Measurements from ENCODE around the gene MTA3. TPM values are rescaled to one million over a fixed set of nuclear protein-coding genes. Genes with fewer than 3 reads are reported as not detected.
"Not testable (repeated sequence)": the region's sequence is repeated elsewhere in the genome, so short reads cannot be mapped to it uniquely, and the experiment has no call there.

The MTA3 gene
- total RNA-seq, 1 experiment from 2014 or later: 23.8 TPM

- no peak for DNase-seq (ENCODE audit: low spot score)
Measured at GRCh38 chr2:42613281-42614064, 45.0 kb downstream of the MTA3 start.

DNA sequence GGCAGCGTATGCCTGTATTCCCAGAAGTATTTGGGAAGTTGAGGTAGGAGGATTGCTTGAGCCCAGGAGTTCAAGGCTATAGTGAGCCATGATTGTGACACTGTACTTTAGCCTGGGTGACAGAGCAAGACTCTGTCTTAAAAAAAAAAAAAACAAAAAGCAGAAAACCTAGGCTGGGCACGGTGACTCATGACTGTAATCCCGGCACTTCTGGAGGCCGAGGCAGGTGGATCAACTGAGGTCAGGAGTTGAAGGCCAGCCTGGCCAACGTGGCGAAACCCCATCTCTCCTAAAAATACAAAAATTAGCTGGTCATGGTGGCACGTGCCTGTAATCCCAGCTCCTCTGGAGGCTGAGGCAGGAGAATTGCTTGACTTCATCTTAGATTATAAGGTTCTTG is 46.4 kb downstream of the MTA3 start:
- DNase-seq (ENCODE audit: low spot score): no peak

DNA sequence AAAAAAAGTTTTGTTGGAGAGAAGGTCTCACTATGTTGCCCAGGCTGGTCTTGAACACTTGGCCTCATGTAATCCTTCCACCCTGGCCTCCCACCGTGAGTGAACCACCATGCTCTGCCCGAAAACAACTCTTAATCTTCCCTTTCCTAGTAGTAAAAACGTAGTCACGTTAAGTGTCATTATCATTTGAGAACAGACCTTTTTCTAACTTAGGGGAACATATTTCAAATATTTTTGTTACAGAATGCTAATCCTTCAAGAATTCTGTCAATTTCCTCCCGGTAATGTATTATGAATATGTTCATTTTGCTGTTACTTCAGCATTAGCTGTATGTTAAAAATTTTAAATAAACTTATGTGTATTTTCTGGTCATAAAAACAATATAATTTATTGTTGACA is 49.7 kb downstream of the MTA3 start:
- no peak for DNase-seq (ENCODE audit: low spot score)

DNA sequence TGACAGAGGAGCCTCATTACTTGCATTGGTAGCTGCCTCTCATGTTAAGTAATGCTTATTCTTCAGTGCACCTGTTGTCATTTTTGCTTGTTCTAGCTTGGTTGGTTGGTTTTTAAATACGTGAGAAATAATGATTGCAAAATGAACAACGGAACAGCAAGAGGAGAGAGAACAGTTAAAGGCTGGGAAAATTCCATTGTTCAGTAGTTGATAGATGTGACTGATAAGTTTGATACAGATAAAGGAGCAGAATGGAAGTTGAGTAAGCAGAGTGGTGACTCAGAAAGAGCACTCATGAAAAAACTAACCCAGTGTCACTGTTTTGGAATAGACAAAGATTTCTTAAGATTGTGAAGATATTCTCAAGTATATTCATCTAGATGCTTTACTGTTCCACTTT is 50.5 kb downstream of the MTA3 start:
- DNase-seq (ENCODE audit: low spot score): no peak

DNA sequence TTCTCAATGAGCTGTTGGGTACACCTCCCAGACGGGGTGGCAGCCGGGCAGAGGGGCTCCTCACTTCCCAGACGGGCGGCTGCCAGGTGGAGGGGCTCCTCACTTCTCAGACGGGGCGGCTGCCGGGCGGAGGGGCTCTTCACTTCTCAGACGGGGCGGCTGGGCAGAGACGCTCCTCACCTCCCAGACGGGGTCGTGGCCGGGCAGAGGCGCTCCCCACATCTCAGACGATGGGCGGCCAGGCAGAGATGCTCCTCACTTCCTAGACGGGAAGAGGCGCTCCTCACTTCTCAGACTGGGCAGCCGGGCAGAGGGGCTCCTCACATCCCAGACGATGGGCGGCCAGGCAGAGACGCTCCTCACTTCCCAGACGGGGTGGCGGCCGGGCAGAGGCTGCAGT is 53.2 kb downstream of the MTA3 start:
- not testable (repeated sequence) for DNase-seq (ENCODE audit: low spot score)

DNA sequence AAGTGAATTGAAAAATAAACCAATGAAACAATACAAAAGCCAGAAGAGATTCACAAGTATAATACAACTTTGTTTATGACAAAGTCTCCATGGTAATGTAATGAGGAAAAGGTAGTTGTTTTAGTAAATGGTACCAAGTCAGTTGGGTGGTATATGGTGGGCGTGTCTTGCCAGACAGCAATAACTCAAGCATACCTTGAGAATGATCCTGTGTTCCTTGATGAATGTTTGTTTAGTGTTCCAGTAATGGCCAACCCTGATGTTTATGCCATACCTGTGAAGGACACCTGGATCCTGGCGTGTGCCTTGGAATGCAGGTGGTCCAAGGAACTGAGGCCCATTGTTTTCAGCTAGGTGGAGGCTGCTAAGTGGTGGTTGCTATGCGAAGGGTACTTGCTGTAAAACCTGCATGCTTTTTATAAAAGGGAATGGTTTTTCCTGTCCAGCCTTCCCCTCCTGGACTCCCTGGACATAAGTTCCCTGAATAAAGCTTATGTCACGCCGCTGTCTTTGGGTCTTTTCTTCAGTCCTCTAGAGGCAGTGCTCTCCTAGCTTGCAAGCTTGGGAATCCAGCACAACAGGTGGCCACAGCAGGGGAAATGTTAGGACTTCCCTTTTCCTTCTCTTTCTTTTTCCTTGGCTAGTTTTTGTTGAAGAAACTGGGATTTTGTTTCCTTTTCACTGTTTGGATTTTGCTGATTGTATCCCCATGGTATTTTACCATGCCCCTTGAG is 54.7 kb downstream of the MTA3 start:
- no peak for DNase-seq (ENCODE audit: low spot score)

DNA sequence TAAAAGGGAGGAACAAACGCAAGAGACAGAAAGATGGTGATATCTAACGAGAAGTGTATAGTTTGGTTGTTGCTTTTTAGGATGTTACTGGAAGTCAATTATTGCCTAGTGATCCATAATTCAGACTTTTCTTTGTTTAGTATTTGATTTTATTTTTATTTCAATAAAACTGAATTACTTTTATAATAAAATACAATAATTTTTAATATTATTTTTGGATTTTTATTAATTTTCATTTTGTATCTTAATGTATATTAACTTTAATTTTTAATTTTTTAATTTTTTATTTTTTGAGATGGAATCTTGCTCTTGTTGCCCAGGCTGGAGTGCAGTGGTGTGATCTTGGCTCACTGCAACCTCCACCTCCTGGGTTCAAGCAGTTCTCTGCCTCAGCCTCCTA is 55.6 kb downstream of the MTA3 start:
- no peak for DNase-seq (ENCODE audit: low spot score)

GRCh38 chr2:42628024-42628423 is 59.6 kb downstream of the MTA3 start:
- DNase-seq (ENCODE audit: low spot score): not testable (repeated sequence)

- DNase-seq (ENCODE audit: low spot score): no peak
Measured at GRCh38 chr2:42636934-42637333, 68.5 kb downstream of the MTA3 start.

GRCh38 chr2:42638080-42638784 is 69.8 kb downstream of the MTA3 start:
- no peak for DNase-seq (ENCODE audit: low spot score)

DNA sequence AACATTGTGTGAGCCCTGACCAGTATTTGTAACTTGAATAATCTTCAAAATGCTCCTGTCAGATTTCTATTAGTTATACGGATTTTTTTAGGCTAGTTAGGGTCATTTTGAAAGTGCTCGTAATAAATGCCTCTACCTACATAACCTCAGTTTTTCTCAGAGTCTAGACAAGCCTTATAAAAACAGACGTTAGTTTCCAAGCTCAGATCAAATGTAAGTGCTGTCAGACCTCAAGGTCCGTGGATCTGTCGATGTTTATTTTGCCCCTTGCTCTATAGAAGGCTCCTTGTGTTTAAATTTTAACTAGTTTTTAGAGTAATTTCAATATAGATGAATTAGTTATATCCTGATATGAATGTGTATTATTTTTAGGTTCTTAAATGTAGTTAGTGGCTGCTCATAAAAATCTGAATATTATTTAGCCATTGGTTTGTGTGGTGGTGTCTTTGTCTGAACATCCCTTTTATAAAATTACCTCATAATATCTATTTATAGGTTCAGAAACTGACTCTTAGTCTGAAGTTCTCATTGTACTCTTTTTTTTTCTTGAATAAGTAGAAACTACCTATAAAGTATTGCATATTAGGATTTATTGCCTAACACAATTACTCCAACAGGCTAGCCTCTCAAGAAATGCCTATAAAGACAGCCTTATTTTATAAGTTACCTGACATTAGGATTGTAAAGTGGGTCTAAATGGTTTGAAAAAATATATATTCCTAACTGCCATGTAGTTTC is 71.1 kb downstream of the MTA3 start:
- no peak for DNase-seq (ENCODE audit: low spot score)

DNA sequence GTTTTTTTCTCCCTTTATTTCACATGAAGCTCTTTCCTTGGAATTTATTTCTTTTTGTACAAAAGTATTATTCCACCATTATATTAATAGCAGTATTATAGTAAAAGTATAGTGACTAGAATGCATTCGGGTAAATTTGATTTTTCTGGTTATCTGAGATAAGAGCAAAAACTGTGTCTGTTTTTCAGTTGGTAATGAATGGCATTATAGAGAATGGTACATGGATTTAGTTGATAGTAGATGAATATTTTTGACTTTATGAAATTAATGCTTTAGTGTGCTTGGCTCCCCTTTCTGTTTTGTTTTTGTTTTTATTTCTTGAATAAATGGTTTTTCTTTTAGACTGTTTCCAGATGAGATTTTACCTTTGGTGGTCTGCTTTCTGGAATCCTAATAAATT is 71.8 kb downstream of the MTA3 start:
- DNase-seq (ENCODE audit: low spot score): no peak

GRCh38 chr2:42642371-42642770 is 73.9 kb downstream of the MTA3 start:
- DNase-seq (ENCODE audit: low spot score): not testable (repeated sequence)

- DNase-seq (ENCODE audit: low spot score): no peak
Measured at GRCh38 chr2:42645551-42645950, 77.1 kb downstream of the MTA3 start.

- no peak for DNase-seq (ENCODE audit: low spot score)
Measured at GRCh38 chr2:42648796-42649195, 80.4 kb downstream of the MTA3 start.

DNA sequence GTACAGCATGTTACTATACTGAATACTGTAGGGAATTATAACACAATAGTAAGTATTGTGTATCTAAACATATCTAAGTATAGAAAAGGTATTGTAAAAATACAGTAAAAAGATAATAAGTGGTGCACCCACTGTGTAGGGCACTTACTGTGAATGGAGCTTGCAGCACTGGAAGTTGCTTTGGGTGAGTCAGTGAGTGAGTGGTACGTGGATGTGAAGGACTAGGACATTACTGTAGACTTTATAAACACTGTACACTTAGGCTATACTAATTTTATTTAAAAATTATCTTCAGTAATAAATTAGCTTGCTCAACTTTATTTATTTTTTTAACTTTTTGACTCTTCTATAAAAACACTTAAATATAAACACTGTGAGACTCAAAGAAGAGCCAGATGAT is 82.6 kb downstream of the MTA3 start:
- DNase-seq (ENCODE audit: low spot score): no peak

DNA sequence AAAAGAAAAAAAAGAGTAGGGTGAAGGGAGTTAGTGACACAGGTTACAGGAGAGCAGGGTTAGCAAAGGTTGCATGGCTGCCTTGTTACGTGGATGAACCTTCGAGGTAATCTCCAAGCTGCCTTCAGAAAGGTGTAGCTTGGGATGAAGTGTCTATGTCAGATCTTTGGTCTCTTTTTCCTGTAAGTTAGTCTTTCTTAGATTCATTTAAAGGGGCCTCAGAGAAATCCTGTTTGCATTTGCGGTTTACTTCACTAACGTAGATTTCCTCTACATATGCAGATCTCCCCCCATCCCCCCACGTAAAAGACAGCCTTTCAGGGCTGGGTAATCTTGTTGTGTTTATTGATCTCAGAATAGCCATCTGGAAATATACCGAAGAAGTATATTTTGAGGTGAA is 83.7 kb downstream of the MTA3 start:
- no peak for DNase-seq (ENCODE audit: low spot score)

GRCh38 chr2:42653039-42653438 is 84.6 kb downstream of the MTA3 start:
- no peak for DNase-seq (ENCODE audit: low spot score)

- DNase-seq (ENCODE audit: low spot score): no peak
Measured at GRCh38 chr2:42653908-42654445, 85.5 kb downstream of the MTA3 start.

DNA sequence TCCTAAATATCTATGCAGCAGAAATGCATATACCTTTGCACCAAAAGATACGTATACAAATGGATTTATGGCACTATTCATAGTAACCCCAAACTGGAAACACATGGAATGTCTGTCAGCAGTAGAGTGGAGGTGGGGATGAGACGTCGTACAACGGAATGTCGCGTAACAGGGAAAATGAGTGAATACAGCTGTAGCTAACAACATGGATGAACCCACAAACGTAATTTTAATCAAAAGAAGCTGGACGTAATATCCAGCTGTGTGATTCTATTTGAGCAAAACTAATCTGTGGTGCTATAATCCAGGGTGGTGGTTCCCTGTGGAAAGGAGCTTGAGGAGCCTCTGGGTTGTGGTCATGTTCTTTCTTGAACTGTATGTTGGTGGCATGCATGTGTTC is 89.9 kb downstream of the MTA3 start:
- no peak for DNase-seq (ENCODE audit: low spot score)

DNA sequence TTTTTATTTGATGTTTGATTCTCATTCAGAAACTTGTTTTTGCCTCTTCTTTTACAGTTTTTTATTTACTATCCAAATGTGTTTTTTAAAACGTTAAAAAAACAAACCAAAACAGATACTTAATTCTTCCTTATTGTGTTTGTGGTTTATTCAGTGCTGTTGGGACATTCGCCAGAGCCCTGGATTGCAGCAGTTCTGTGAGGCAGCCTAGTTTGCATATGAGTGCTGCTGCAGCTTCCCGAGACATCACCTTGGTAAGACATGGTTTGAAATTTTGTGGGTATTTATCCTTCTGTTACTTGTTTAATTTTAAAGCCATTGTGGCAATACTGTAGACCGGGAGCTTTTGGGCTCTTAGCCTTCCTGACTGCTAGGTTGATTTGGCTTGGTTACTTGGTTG is 91.2 kb downstream of the MTA3 start:
- DNase-seq (ENCODE audit: low spot score): no peak

Measured in H4 (cell line).